ENCODE measurements around the gene ZNF827. TPM values are rescaled to one million over a fixed set of nuclear protein-coding genes. Genes with fewer than 3 reads are reported as not detected.

The ZNF827 gene
- total RNA-seq, 1 experiment from 2014 or later, result 5.3 TPM

- H3K4me3 Mint-ChIP-seq (ENCODE audit: unreplicated experiment), result no peak overlapping the region
- no peaks in the 10 kb centered on the region for H3K27me3 Mint-ChIP-seq (ENCODE audit: insufficient read depth, unreplicated experiment)
- no TSS peak for BruUV-seq (replicated peaks)
- H3K4me1 Mint-ChIP-seq (ENCODE audit: low read depth, unreplicated experiment), result peaks cover 28% of the 10 kb centered on the region
- Histone ChIP-seq H3K27me3 (replicated peaks; ENCODE audit: control insufficient read depth, insufficient read depth, low read length) (no peaks in the 10 kb centered on the region), H3K36me3 (ENCODE audit: control insufficient read depth, insufficient read depth, low read length) (no peaks in the 10 kb centered on the region), H3K4me3 (ENCODE audit: low read depth, low read length) (no peak overlapping the region), H3K9me3 (no peaks in the 10 kb centered on the region), H3K4me1 (peaks cover 42% of the 10 kb centered on the region)
- H3K36me3 Mint-ChIP-seq (ENCODE audit: insufficient read depth, unreplicated experiment), result peaks cover 7% of the 10 kb centered on the region
- intact Hi-C loops (cut with micrococcal nuclease; ENCODE audit: unreplicated experiment), result no loop called here
- DNase-seq, result no peak
- no peak overlapping the region for H3K27ac Mint-ChIP-seq (ENCODE audit: unreplicated experiment)
- H3K9me3 Mint-ChIP-seq (ENCODE audit: unreplicated experiment), result peaks cover 9% of the 10 kb centered on the region
- TF ChIP-seq CTCF (IDR thresholded peaks at IDR 0.05; ENCODE audit: insufficient read depth in 1 of 2, low read depth in 1 of 2, low read length in 1 of 2, severe bottlenecking in 1 of 2, unreplicated experiment in 1 of 2), result no peak
- POLR2A ChIA-PET, result no interaction called here
- CTCF ChIA-PET, result no interaction called here
Observed at GRCh38 chr4:145804116-145804515, 134.5 kb downstream of the ZNF827 start.

DNA sequence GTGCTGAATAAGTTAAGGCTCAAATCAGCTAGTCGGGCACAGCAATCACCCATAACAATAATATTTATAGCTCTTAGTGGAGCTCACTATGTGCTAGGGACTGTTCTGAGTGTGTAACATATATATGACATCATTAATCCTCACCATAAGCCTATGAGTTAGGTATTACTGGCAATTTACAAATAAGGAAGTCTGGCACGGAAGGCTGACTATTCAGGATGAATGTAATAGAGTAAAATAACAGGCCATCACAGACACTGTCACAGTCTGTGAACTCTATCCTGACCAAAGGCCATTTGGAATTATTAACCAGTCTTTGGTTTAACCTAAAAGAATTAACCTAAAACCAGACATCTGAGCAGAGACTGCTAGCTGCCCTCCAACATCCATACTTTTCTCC lies 139.4 kb downstream of the ZNF827 start:
- CTCF ChIA-PET, result no interaction called here
- H3K9me3 ChIP-seq, result no peaks in the 10 kb centered on the region
- H3K36me3 ChIP-seq (ENCODE audit: control insufficient read depth, insufficient read depth, low read length), result no peaks in the 10 kb centered on the region
- no peak overlapping the region for H3K4me3 ChIP-seq (ENCODE audit: low read depth, low read length)
- H3K27me3 ChIP-seq (replicated peaks; ENCODE audit: control insufficient read depth, insufficient read depth, low read length), result no peaks in the 10 kb centered on the region
- no peak for DNase-seq
- H3K4me1 Mint-ChIP-seq (ENCODE audit: low read depth, unreplicated experiment), result peaks cover 11% of the 10 kb centered on the region
- POLR2A ChIA-PET, result no interaction called here
- peaks cover 10% of the 10 kb centered on the region; the same call in 1 of the 2 replicates for H3K4me1 ChIP-seq
- H3K27me3 Mint-ChIP-seq (ENCODE audit: insufficient read depth, unreplicated experiment), result no peaks in the 10 kb centered on the region
- no peak for TF ChIP-seq CTCF (IDR thresholded peaks at IDR 0.05; ENCODE audit: insufficient read depth in 1 of 2, low read depth in 1 of 2, low read length in 1 of 2, severe bottlenecking in 1 of 2, unreplicated experiment in 1 of 2)
- intact Hi-C loops (cut with micrococcal nuclease; ENCODE audit: unreplicated experiment), result no loop called here
- H3K36me3 Mint-ChIP-seq (ENCODE audit: insufficient read depth, unreplicated experiment), result no peaks in the 10 kb centered on the region
- no peak overlapping the region for H3K27ac Mint-ChIP-seq (ENCODE audit: unreplicated experiment)
- no TSS peak for BruUV-seq (replicated peaks)
- H3K4me3 Mint-ChIP-seq (ENCODE audit: unreplicated experiment), result no peak overlapping the region
- peaks cover 9% of the 10 kb centered on the region for H3K9me3 Mint-ChIP-seq (ENCODE audit: unreplicated experiment)

- ChIA-PET CTCF (no interaction called here), POLR2A (no interaction called here)
- no peaks in the 10 kb centered on the region for H3K27me3 Mint-ChIP-seq (ENCODE audit: insufficient read depth, unreplicated experiment)
- no peak overlapping the region for H3K27ac Mint-ChIP-seq (ENCODE audit: unreplicated experiment)
- Histone ChIP-seq H3K27me3 (replicated peaks; ENCODE audit: control insufficient read depth, insufficient read depth, low read length) (no peaks in the 10 kb centered on the region), H3K9me3 (no peaks in the 10 kb centered on the region), H3K36me3 (ENCODE audit: control insufficient read depth, insufficient read depth, low read length) (no peaks in the 10 kb centered on the region), H3K4me3 (ENCODE audit: low read depth, low read length) (no peak overlapping the region), H3K4me1 (no peaks in the 10 kb centered on the region)
- intact Hi-C loops (cut with micrococcal nuclease; ENCODE audit: unreplicated experiment), result no loop called here
- no peaks in the 10 kb centered on the region for H3K9me3 Mint-ChIP-seq (ENCODE audit: unreplicated experiment)
- TF ChIP-seq CTCF (IDR thresholded peaks at IDR 0.05; ENCODE audit: insufficient read depth in 1 of 2, low read depth in 1 of 2, low read length in 1 of 2, severe bottlenecking in 1 of 2, unreplicated experiment in 1 of 2), result no peak
- no TSS peak for BruUV-seq (replicated peaks)
- H3K4me1 Mint-ChIP-seq (ENCODE audit: low read depth, unreplicated experiment), result no peaks in the 10 kb centered on the region
- no peak for DNase-seq
- no peak overlapping the region for H3K4me3 Mint-ChIP-seq (ENCODE audit: unreplicated experiment)
- no peaks in the 10 kb centered on the region for H3K36me3 Mint-ChIP-seq (ENCODE audit: insufficient read depth, unreplicated experiment)
Observed at GRCh38 chr4:145797278-145797677, 141.3 kb downstream of the ZNF827 start.
